Nephron progenitor cell (in vitro differentiated cells): ENCODE results near the gene MCTP1.

Source experiments
- DNase-seq: peaks from one replicate; pipeline ENCODE4 v3.0.0; 2021
- H3K27ac Mint-ChIP-seq: 2 replicates; pipeline ENCODE4 v1.8.0; 2021; ENCODE audit warnings: mild to moderate bottlenecking, moderate library complexity, mixed read lengths
- H3K27me3 Mint-ChIP-seq: 2 replicates; pipeline ENCODE4 v1.8.0; 2021; ENCODE audit warnings: mild to moderate bottlenecking, low read depth, mixed read lengths; ENCODE audit not compliant: poor library complexity
- H3K36me3 Mint-ChIP-seq: 2 replicates; pipeline ENCODE4 v1.8.0; 2021; ENCODE audit warnings: low read depth, mixed read lengths
- H3K4me1 Mint-ChIP-seq: 2 replicates; pipeline ENCODE4 v1.8.0; 2021; ENCODE audit warnings: mixed read lengths
- H3K4me3 Mint-ChIP-seq: 2 replicates; pipeline ENCODE4 v1.8.0; 2021; ENCODE audit warnings: mild to moderate bottlenecking, moderate library complexity, mixed read lengths
- H3K9me3 Mint-ChIP-seq: 2 replicates; pipeline ENCODE4 v1.8.0; 2021; ENCODE audit warnings: mild to moderate bottlenecking, moderate library complexity, mixed read lengths
- CTCF ChIP-seq: fragments of 200-600 bp; sonication (generic); IDR thresholded peaks from 2 replicates; pipeline ENCODE4 v1.5.0; 2021; ENCODE audit warnings: antibody characterized with exemption

The MCTP1 gene

DNA sequence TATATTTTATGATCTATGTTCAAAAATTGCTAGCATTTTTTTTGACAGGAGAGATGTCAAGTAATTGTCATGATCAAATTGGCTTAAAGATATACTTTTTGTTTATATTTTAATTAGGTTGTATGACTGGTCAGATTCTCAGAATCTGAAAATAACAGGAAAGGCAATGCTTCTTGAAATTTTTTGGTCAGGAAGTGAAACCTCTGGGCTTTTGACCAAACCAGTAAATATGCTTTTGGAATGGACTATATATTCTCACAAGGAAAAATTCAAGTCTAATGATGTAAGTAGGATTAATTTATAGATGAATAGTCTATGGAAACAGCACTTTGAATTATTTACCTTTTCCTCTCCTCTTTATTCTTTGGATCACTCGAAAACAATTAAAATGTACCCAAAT, 614.2 kb downstream of the MCTP1 start:
- Mint-ChIP-seq H3K27me3 (no peaks in the 10 kb centered on the region), H3K9me3 (no peaks in the 10 kb centered on the region), H3K4me1 (no peaks in the 10 kb centered on the region), H3K4me3 (no peak overlapping the region), H3K27ac (no peak overlapping the region), H3K36me3 (peaks cover 28% of the 10 kb centered on the region)
- no peak for DNase-seq
- no peak for TF ChIP-seq CTCF

- no peaks in the 10 kb centered on the region for H3K9me3 Mint-ChIP-seq
- no peaks in the 10 kb centered on the region for H3K27me3 Mint-ChIP-seq
- DNase-seq: no peak
- no peak overlapping the region for H3K4me3 Mint-ChIP-seq
- peaks cover 32% of the 10 kb centered on the region for H3K36me3 Mint-ChIP-seq
- H3K27ac Mint-ChIP-seq: no peak overlapping the region
- H3K4me1 Mint-ChIP-seq: no peaks in the 10 kb centered on the region
- TF ChIP-seq CTCF: no peak
These were observed 617.0 kb downstream of the MCTP1 start for GRCh38 chr5:94667937-94668336.

DNA sequence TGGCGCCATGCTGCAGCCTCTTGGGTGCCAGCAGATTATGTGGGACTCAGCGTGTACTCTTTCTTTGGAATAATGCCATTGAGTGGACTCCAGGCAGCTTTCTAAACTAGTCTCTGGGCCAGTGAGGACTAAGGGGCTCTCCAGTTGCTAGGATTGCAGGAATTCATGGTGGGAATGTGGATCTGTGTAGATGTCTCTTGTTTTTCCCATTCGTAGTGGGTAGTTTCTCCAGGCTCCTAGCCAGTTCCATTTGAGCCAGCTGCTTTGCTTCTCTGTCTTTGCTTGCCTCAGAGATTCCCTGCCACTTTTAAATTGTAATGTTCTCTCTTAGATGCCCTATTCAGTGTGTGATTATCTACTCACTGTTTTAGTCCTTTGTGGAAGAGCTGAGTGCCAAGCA, 623.8 kb downstream of the MCTP1 start:
- Mint-ChIP-seq H3K36me3 (peaks cover 52% of the 10 kb centered on the region), H3K4me1 (no peaks in the 10 kb centered on the region), H3K9me3 (peaks cover 39% of the 10 kb centered on the region), H3K27ac (peak overlapping the region; percentile 72), H3K27me3 (no peaks in the 10 kb centered on the region), H3K4me3 (no peak overlapping the region)
- no peak for TF ChIP-seq CTCF
- DNase-seq: no peak

GRCh38 chr5:94660506-94660905, 624.4 kb downstream of the MCTP1 start:
- no peaks in the 10 kb centered on the region for H3K4me1 Mint-ChIP-seq
- H3K4me3 Mint-ChIP-seq: no peak overlapping the region
- TF ChIP-seq CTCF: no peak
- no peak for DNase-seq
- peaks cover 57% of the 10 kb centered on the region for H3K36me3 Mint-ChIP-seq
- H3K9me3 Mint-ChIP-seq: peaks cover 45% of the 10 kb centered on the region
- no peaks in the 10 kb centered on the region for H3K27me3 Mint-ChIP-seq
- no peak overlapping the region for H3K27ac Mint-ChIP-seq

DNA sequence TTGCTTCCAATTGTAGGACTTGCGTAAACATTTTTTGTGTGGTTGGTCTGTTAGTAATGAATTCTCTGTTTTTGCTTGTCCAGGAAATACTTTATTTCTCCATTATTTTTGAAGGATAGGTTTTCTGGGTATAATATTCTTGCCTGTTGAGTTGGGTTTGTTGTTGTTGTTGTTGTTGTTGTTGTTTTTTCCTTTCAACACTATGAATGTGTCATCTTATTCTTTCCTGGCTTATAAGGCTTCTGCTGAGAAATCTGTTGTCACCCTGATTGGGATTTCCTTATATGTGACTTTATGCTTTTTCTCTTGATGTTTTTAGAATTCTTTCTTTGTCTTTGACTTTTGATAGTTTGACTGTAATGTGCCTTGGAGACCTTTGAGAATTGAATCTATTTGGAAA, 626.6 kb downstream of the MCTP1 start:
- no peaks in the 10 kb centered on the region for H3K4me1 Mint-ChIP-seq
- DNase-seq: no peak
- H3K4me3 Mint-ChIP-seq: no peak overlapping the region
- H3K27me3 Mint-ChIP-seq: no peaks in the 10 kb centered on the region
- no peak overlapping the region for H3K27ac Mint-ChIP-seq
- peaks cover 75% of the 10 kb centered on the region for H3K36me3 Mint-ChIP-seq
- TF ChIP-seq CTCF: no peak
- peaks cover 66% of the 10 kb centered on the region for H3K9me3 Mint-ChIP-seq
